Putamen (tissue), 1 donor: ENCODE data around the gene GALNT3.
A peak's percentile ranks its signal among the peaks of the same experiment; 100 is the strongest.

Experiments used
- DNase-seq: peaks from one replicate; pipeline ENCODE4 v3.0.0-alpha.2; 2016; ENCODE audit warnings: low spot score

GALNT3 gene

GRCh38 chr2:165796129-165796528, 2.1 kb upstream of the GALNT3 start:
- DNase-seq = no peak

GRCh38 chr2:165795011-165795410, 964 bp upstream of the GALNT3 start:
- no peak for DNase-seq

- no peak for DNase-seq
Observed at GRCh38 chr2:165794536-165794928, 485 bp upstream of the GALNT3 start.

- no peak for DNase-seq
Observed at GRCh38 chr2:165793161-165793778, 777 bp downstream of the GALNT3 start.

DNA sequence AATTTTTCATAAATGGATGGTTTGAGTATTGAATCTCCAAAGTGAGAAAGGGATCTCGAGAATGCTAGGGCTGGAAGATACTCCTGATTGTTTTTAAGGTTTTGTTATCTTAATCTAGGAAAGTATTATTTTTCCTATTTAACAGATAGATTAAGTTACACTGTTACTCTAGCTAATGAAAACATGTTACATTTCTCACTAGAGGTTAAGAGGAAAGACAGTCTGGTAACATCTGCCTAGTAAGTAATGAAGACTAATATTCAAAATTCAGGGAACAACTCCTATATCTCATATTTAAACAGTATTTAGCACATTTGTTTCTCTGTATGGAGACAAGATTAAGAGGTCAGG, 2.0 kb downstream of the GALNT3 start:
- no peak for DNase-seq

GRCh38 chr2:165791421-165792103, 2.5 kb downstream of the GALNT3 start:
- DNase-seq = no peak

DNA sequence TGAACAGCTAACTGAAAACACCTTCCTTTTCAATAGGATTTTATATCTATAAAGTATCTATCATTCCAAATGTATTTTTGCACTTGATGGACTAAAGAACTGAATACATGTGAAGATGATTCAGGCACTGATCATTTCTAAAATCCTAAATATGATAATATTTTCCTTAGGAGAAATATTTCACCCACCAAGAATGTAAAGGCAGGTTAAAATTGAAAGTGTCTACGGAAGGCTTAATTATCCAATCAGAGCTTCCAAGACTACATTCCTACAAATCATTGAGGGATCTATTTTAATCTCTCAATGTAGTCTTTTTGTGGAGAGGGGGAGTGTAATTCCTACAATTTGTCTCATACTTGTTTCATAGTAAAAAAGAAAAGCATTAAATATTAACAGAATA, 3.6 kb downstream of the GALNT3 start:
- DNase-seq = no peak

DNA sequence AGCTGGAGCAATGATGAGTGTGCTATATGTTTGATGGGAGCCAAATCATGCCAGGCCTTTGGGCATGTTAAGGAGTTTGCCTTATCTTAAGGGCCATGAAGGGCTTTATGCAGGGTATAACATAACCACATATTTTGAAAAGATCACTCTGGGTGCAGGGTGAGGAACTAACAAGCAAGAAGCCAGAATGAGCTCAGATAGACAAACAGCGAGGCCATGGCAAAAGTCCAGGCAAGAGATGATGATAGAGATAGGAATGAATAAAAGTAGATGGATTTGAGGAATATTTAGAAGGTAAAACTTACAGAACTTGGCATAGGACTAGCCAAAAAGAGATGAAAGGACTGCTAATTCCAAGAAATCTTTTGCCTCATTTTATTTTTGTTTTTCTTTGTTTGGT, 6.7 kb downstream of the GALNT3 start:
- no peak for DNase-seq

DNA sequence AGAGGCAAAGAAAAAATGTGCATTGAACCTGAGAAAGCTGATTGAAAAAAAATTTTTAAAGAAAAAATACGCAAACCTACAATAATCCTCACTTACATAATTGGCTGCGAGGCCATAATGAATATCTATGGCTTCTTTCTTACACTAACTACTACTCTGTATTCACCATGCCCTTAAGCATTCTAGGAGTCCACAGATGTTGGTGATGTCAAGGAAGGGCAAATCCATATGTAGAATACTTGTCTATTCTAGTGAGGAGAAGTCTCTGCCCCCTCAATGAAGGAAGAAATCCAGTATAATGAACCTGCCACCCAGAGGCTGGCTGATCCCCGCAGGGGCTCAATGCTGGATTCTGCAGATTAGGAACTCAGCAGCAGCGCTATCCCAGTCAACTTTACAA, 14.3 kb downstream of the GALNT3 start:
- DNase-seq = no peak

GRCh38 chr2:165778653-165779451, 15.2 kb downstream of the GALNT3 start:
- no peak for DNase-seq

GRCh38 chr2:165778187-165778556, 15.9 kb downstream of the GALNT3 start:
- DNase-seq = no peak

GRCh38 chr2:165777522-165778186, 16.4 kb downstream of the GALNT3 start:
- DNase-seq = no peak

DNA sequence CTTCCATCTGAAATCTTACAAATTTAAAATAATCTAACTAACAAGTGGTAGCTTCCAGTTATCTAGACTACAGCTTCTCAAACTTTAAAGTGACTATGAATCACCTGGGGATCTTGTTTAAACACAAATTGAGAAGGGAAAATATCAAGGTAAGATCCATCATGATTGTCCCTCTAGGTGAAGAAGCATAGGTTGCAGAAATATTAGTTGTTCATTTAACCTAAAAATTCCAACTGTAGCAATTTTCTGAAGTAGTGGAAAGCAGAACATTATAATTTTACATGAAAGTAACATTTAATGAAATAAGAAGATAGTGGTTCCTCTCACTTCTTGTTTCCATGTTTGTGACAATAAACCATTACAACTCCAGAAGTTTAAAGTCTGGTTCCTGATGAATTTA, 17.3 kb downstream of the GALNT3 start:
- no peak for DNase-seq

DNA sequence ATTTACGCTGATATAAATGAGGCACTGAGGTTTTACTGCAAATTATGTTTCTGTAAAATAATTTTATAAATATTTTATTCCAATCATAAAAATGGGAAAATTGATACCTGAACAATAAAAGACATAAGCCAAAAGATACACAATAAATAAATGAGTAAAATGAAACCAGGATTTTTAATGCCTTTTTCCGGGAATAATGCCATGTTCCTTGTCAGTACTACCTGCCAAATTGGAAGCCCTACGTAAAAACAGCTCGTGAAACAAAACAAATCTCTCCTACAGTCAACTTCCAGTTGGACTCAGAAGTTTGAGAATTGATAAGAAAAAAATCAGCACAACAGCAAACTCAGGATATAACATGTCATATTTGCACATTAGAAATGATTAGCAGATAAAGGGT, 18.0 kb downstream of the GALNT3 start:
- no peak for DNase-seq

DNA sequence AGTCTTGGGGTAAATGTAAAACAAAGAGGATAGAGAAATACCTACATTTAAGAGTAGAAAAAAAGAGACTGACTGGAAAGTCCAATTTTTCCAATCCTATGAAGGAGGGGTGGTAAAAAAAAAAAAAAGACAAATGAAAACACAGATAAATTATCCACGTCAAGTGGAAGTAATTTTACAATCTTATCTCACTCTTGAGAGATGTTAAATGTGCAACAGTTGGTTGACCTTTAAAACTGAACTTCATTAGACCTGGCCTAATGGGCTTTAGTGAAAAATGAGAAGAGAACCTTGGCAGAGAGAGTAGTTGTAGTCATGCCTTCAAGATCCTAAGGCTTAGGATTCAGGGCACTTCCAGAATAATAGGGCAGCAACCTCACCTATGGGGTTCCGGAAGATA, 20.4 kb downstream of the GALNT3 start:
- no peak for DNase-seq

- DNase-seq = no peak
Observed at GRCh38 chr2:165772183-165772582, 21.9 kb downstream of the GALNT3 start.

GRCh38 chr2:165766326-165766927, 27.6 kb downstream of the GALNT3 start:
- no peak for DNase-seq

GRCh38 chr2:165762723-165763122, 31.3 kb downstream of the GALNT3 start:
- no peak for DNase-seq

- DNase-seq = no peak
Observed at GRCh38 chr2:165757906-165758675, 36.0 kb downstream of the GALNT3 start.

DNA sequence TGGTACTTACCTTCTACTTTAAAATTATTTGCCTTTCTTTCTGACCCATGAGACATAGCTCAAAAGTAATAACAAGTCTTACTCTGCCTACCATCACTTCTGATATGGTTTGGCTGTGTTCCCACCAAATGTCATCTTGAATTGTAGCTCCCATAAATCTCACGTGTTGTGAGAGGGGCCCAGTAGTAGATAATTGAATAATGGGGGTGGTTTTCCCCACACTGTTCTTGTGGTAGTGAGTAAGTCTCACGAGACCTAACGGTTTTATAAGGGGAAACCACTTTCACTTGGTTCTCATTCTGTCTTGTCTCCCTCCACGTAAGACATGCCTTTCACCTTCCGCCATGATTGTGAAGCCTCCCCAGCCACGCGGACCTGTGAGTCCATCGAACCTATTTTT, 47.5 kb downstream of the GALNT3 start:
- no peak for DNase-seq

- peak; percentile 31 for DNase-seq
Observed at GRCh38 chr2:165745916-165746315, 48.1 kb downstream of the GALNT3 start.

- DNase-seq = no peak
Observed at GRCh38 chr2:165743442-165743841, 50.6 kb downstream of the GALNT3 start.
